Neuronal stem cell (in vitro differentiated cells): ENCODE data around the gene ATP8A1.
"Not testable (repeated sequence)": the region's sequence is repeated elsewhere in the genome, so short reads cannot be mapped to it uniquely, and the experiment has no call there.

Experiments used
- DNase-seq: peaks from one replicate; pipeline ENCODE4 v3.0.0-alpha.2; 2013; ENCODE audit warnings: low spot score
- H2AFZ ChIP-seq: one replicate; pipeline ENCODE4 v1.6.1; 2013; ENCODE audit warnings: mild to moderate bottlenecking, low read length, inconsistent platforms
- H2AK5ac ChIP-seq: 2 replicates; pipeline ENCODE4 v1.6.1; 2013; ENCODE audit warnings: low read depth, mild to moderate bottlenecking, inconsistent platforms, low read length, moderate library complexity, mixed read lengths
- H2BK120ac ChIP-seq: 2 replicates; pipeline ENCODE4 v1.6.1; 2013; ENCODE audit warnings: low read depth, mild to moderate bottlenecking, inconsistent platforms, low read length, moderate library complexity, mixed read lengths
- H2BK12ac ChIP-seq: one replicate; pipeline ENCODE4 v1.6.1; 2013; ENCODE audit warnings: low read length, inconsistent platforms
- H2BK15ac ChIP-seq: 2 replicates; pipeline ENCODE4 v1.6.1; 2013; ENCODE audit warnings: mild to moderate bottlenecking, low read length, inconsistent platforms, mixed read lengths
- H2BK5ac ChIP-seq: one replicate; pipeline ENCODE4 v1.6.1; 2013; ENCODE audit warnings: inconsistent platforms, mild to moderate bottlenecking, low read length, moderate library complexity
- H3K14ac ChIP-seq: one replicate; pipeline ENCODE4 v1.6.1; 2013; ENCODE audit warnings: low read length, inconsistent platforms
- H3K18ac ChIP-seq: 2 replicates; pipeline ENCODE4 v1.6.1; 2013; ENCODE audit warnings: low read length, inconsistent platforms
- H3K23ac ChIP-seq: 2 replicates; pipeline ENCODE4 v1.6.1; 2013; ENCODE audit warnings: low read depth, mild to moderate bottlenecking, mixed read lengths, low read length, inconsistent platforms; ENCODE audit not compliant: poor library complexity
- H3K27ac ChIP-seq: replicated peaks from 3 replicates; pipeline ENCODE4 v1.5.1; 2013; ENCODE audit warnings: low read length, inconsistent platforms
- H3K27me3 ChIP-seq, 3 experiments: 2 replicates each; pipeline ENCODE4 v1.6.1; 2013; ENCODE audit warnings: low read length in 3 of 3, mild to moderate bottlenecking in 2 of 3, inconsistent platforms in 1 of 3, low read depth in 1 of 3, mixed read lengths in 1 of 3, moderate library complexity in 1 of 3; ENCODE audit not compliant: control insufficient read depth in 3 of 3, insufficient read depth in 3 of 3
- H3K36me3 ChIP-seq, 2 donors: replicated peaks in 1 of 2; 2 replicates each; pipeline ENCODE4 v1.6.1; 2013; ENCODE audit warnings: low read length in 2 of 2; ENCODE audit not compliant: control insufficient read depth in 2 of 2, insufficient read depth in 2 of 2
- H3K4ac ChIP-seq: 2 replicates; pipeline ENCODE4 v1.6.1; 2013; ENCODE audit warnings: inconsistent platforms, mild to moderate bottlenecking, low read length, moderate library complexity
- H3K4me1 ChIP-seq, 2 donors: 1 replicate in 1 of 2; 2 replicates in 1 of 2; pipeline ENCODE4 v1.6.1; 2013; ENCODE audit warnings: low read length in 2 of 2, low read depth in 1 of 2; ENCODE audit not compliant: control insufficient read depth in 2 of 2, insufficient read depth in 1 of 2
- H3K4me2 ChIP-seq: one replicate; pipeline ENCODE4 v1.6.1; 2013; ENCODE audit warnings: mild to moderate bottlenecking, low read length, inconsistent platforms; ENCODE audit not compliant: insufficient read depth, poor library complexity, severe bottlenecking
- H3K4me3 ChIP-seq, 2 donors: 2 replicates each; pipeline ENCODE4 v1.5.1; 2013; ENCODE audit warnings: low read length in 2 of 2, mild to moderate bottlenecking in 2 of 2, inconsistent platforms in 1 of 2, moderate library complexity in 1 of 2
- H3K79me1 ChIP-seq: one replicate; pipeline ENCODE4 v1.6.1; 2013; ENCODE audit warnings: low read depth, mild to moderate bottlenecking, inconsistent platforms, low read length, moderate library complexity
- H3K9ac ChIP-seq: one replicate; pipeline ENCODE4 v1.6.1; 2013; ENCODE audit warnings: mild to moderate bottlenecking, low read depth, low read length, inconsistent platforms; ENCODE audit not compliant: poor library complexity
- H3K9me3 ChIP-seq, 2 donors: replicated peaks in 1 of 2; 2 replicates each; pipeline versions ENCODE3 to v1.6.1; 2013; ENCODE audit warnings: low read length in 2 of 2, mild to moderate bottlenecking in 2 of 2, inconsistent platforms in 1 of 2, low read depth in 1 of 2, mixed read lengths in 1 of 2, moderate library complexity in 1 of 2; ENCODE audit not compliant: control insufficient read depth in 2 of 2, insufficient read depth in 1 of 2
- H4K8ac ChIP-seq: one replicate; pipeline ENCODE4 v1.6.1; 2013; ENCODE audit warnings: low read depth, mild to moderate bottlenecking, inconsistent platforms, low read length, moderate library complexity
- H4K91ac ChIP-seq: one replicate; pipeline ENCODE4 v1.6.1; 2013; ENCODE audit warnings: low read length, low read depth, mild to moderate bottlenecking, inconsistent platforms; ENCODE audit not compliant: poor library complexity
- WGBS, 2 donors: extraction: QIAGEN DNeasy Blood & Tissue Kit; methylation state at CpG; one replicate each; pipeline ENCODE4 v1.1.7; 2013; ENCODE audit warnings: missing lambda C conversion rate in 2 of 2, mixed read lengths in 1 of 2; ENCODE audit not compliant: insufficient read length in 2 of 2, insufficient replicate concordance in 1 of 2; ENCODE audit errors: extremely low coverage in 2 of 2; 5-methylcytosine and 5-hydroxymethylcytosine counted together

The ATP8A1 gene

DNA sequence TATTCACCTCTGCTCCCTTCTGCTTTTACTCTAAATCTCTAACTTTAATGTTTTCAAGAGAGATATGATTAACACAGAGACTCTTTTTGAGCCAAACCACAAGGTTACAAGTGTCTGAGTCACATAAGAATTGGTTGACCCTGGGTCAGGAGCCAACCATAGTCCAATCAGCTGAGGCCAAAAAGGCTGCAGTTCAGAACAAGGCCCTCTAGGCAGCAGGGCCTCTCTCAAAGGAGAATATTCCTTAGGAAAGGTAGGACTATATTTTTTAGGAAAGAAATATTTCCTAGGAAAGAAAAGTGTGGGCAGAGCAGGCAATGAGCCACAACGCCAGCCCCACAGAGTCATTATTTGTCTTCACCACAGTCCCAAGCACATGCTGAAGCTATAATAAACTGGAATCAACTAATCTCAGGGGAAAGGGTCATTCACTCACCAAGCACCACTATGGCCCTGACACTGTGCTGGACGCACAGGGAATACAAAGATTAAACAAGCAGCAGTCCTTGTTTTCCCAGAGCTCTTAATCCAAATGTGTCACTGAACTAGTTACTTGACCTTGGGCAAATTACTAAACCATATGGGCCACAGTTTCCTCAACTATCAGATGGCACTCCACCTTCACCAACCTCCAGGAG, 2.2 kb downstream of the ATP8A1 start:
- H3K4me2 ChIP-seq = no peak overlapping the region
- H3K4me3 ChIP-seq = no peak overlapping the region
- no peak overlapping the region for H3K27ac ChIP-seq
- peaks cover 4 to 8% of the 10 kb centered on the region in 2 donors for H3K4me1 ChIP-seq
- no peak overlapping the region for H4K8ac ChIP-seq
- no peak overlapping the region for H4K91ac ChIP-seq
- H2BK5ac ChIP-seq = no peak overlapping the region
- H2BK12ac ChIP-seq = no peak overlapping the region
- peaks cover 0 to 4% of the 10 kb centered on the region in 2 donors for H3K9me3 ChIP-seq
- no peak overlapping the region for H3K4ac ChIP-seq
- H3K36me3 ChIP-seq = no peaks in the 10 kb centered on the region
- H3K27me3 ChIP-seq = peaks cover 0 to 31% (median 0%) of the 10 kb centered on the region in 3 experiments
- H3K14ac ChIP-seq = no peak overlapping the region
- H3K18ac ChIP-seq = no peak overlapping the region
- H2AFZ ChIP-seq = no peak overlapping the region
- H2AK5ac ChIP-seq = no peak overlapping the region
- H3K9ac ChIP-seq = no peak overlapping the region
- no peak for DNase-seq
- no peak overlapping the region for H2BK15ac ChIP-seq
- no peak overlapping the region for H2BK120ac ChIP-seq
- peaks cover 2% of the 10 kb centered on the region for H3K79me1 ChIP-seq
- no CpG with 5 or more reads among the region's 2 CpGs for WGBS, 2 donors
- H3K23ac ChIP-seq = no peak overlapping the region

DNA sequence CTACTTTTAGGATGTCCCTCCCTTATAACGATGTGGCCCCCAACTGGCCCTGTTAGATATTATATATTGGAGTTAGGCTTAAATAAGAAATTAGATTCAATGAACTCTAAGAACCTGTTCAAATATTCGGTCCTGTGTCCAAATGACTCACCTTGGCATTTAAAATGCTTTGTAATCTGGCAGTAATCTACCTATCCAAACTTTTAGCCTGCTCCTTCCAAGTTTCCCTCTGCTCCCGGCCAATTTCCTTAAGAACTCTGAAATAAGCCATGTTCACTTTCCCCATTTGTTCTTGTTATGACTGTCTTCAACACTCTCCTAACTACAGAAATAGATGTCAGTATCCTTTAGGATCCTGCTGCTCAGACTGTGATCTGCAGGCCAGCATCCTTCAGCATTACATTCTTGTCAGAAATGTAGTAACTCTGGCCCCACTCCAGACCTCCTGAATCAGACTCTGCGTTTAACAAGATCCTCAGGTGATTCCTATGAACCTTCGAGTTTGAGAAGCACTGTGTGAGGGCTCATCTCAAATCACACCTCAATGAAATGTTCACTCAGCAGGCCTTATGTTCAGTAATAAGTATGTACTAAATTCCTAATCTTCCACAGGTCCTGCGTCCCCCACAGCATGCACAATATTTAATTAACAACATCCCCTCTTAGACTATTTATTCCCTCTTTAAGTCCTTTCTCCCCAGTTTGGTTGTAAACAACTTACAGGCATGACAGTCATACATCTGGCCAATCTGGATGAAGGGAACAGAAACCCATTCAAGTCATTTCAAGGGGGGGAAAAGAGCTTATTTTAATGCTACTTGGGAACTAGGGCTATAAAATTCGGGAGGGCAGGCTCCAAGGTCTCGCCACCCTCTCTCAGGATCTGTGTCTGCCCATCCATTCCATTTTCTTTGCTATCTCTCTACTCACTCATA, 3.0 kb downstream of the ATP8A1 start:
- H3K9ac ChIP-seq = no peak overlapping the region
- H2BK120ac ChIP-seq = no peak overlapping the region

DNA sequence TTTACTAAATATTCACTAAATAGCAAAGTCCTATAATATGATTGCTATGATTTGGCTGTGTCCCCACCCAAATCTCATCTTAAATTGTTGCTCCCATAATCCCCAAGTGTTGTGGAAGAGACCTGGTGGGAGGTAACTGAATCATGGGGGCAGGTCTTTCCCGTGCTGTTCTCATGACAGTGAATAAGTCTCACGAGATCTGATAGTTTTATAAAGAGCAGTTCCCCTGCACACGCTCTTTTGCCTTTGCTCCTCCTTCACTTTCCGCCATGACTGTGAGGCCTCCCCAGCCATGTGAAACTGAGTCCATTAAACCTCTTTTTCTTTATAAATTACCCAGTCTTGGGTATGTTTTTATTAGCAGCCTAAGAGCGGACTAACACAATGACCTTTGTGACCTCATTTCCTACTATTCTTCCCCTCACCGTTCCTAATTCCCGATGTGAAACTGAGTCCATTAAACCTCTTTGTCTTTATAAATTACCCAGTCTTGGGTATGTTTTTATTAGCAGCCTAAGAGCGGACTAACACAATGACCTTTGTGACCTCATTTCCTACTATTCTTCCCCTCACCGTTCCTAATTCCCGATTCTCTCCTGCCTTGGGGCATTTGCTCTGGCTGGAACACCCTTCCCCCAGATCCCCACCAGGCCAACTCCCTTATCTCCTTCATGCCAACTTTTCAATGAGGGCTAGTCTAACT, 4.2 kb downstream of the ATP8A1 start:
- not testable (repeated sequence) for H3K9me3 ChIP-seq, DNase-seq, H2AFZ ChIP-seq, H2BK5ac ChIP-seq, H2BK15ac ChIP-seq, H3K4me2 ChIP-seq, H4K8ac ChIP-seq, H3K14ac ChIP-seq, H3K9ac ChIP-seq, H3K4ac ChIP-seq, H2BK120ac ChIP-seq, H3K4me1 ChIP-seq, H3K36me3 ChIP-seq, H3K23ac ChIP-seq, H3K27ac ChIP-seq, H2AK5ac ChIP-seq, H3K4me3 ChIP-seq, H2BK12ac ChIP-seq, H3K18ac ChIP-seq, H3K79me1 ChIP-seq, H4K91ac ChIP-seq
- WGBS, 2 donors = no CpG with 5 or more reads among the region's 10 CpGs
- H3K27me3 ChIP-seq = peaks cover 0 to 31% (median 0%) of the 10 kb centered on the region in 3 experiments

More for the DNA sequence above, 3.0 kb downstream of the ATP8A1 start:
- H2BK15ac ChIP-seq = no peak overlapping the region
- H3K23ac ChIP-seq = no peak overlapping the region
- H3K4me1 ChIP-seq = peaks cover 4 to 8% of the 10 kb centered on the region in 2 donors
- no CpG with 5 or more reads among the region's 8 CpGs for WGBS, 2 donors
- peaks cover 2% of the 10 kb centered on the region for H3K79me1 ChIP-seq
- no peak overlapping the region for H3K4ac ChIP-seq
- H3K27ac ChIP-seq = no peak overlapping the region
- no peak for DNase-seq
- H3K4me2 ChIP-seq = no peak overlapping the region
- H2AFZ ChIP-seq = no peak overlapping the region
- H3K18ac ChIP-seq = no peak overlapping the region
- H3K27me3 ChIP-seq = peaks cover 0 to 31% (median 0%) of the 10 kb centered on the region in 3 experiments
- no peaks in the 10 kb centered on the region for H3K36me3 ChIP-seq
- no peak overlapping the region for H2AK5ac ChIP-seq
- no peak overlapping the region for H3K4me3 ChIP-seq
- H3K14ac ChIP-seq = no peak overlapping the region
- H4K8ac ChIP-seq = no peak overlapping the region
- H2BK5ac ChIP-seq = no peak overlapping the region
- H3K9me3 ChIP-seq = peaks cover 0 to 4% of the 10 kb centered on the region in 2 donors
- H4K91ac ChIP-seq = no peak overlapping the region
- H2BK12ac ChIP-seq = no peak overlapping the region
